Adrenal gland (tissue), 12 donors: ENCODE results near the gene CDK2AP2. TPM values are rescaled to one million over a fixed set of nuclear protein-coding genes. Genes with fewer than 3 reads are reported as not detected.

Source experiments
- DNase-seq, 7 donors: peaks; one replicate each; pipeline ENCODE4 v3.0.0-alpha.2; 2019 to 2020
- H3K27ac ChIP-seq, 5 donors: fragments of 200-600 bp; sonication (generic) in 4 of 5; 1 replicate in 3 of 5; 2 replicates in 2 of 5; pipeline versions ENCODE4 v1.5.1 to v1.8.0; 2016 to 2020; ENCODE audit warnings: mild to moderate bottlenecking in 1 of 5
- H3K27me3 ChIP-seq: fragments of 200-600 bp; 2 replicates; pipeline ENCODE4 v1.8.0; 2021
- H3K36me3 ChIP-seq, 2 donors: fragments of 200-600 bp; replicated peaks in 1 of 2; 1 replicate in 1 of 2; 2 replicates in 1 of 2; pipeline versions ENCODE4 v1.5.1 to v1.8.0; 2018 to 2022
- H3K4me1 ChIP-seq, 2 donors: fragments of 200-600 bp; replicated peaks in 1 of 2; 1 replicate in 1 of 2; 2 replicates in 1 of 2; pipeline versions ENCODE4 v1.5.1 to v1.8.0; 2018 to 2021
- H3K4me3 ChIP-seq, 4 donors: fragments of 200-600 bp; sonication (generic) in 3 of 4; one replicate each; pipeline ENCODE4 v1.5.1; 2016 to 2018
- H3K9me3 ChIP-seq, 3 donors: fragments of 200-600 bp; sonication (generic) in 1 of 3; replicated peaks in 1 of 3; 1 replicate in 2 of 3; 2 replicates in 1 of 3; pipeline versions ENCODE4 v1.5.1 to v1.8.0; 2016 to 2021
- CTCF ChIP-seq, 6 experiments: fragments of 450-650 bp in 4 of 6; fragments of 200-600 bp in 2 of 6; sonication (generic) in 1 of 6; IDR thresholded peaks; 1 replicate in 5 of 6; 2 replicates in 1 of 6; pipeline versions ENCODE4 v1.5.1 to v1.8.0; 2016 to 2021; ENCODE audit warnings: antibody characterized with exemption in 6 of 6, mild to moderate bottlenecking in 2 of 6, moderate library complexity in 1 of 6
- POLR2A ChIP-seq, 2 donors: fragments of 450-650 bp; IDR thresholded peaks; one replicate each; pipeline ENCODE4 v1.6.1; 2017; ENCODE audit warnings: antibody characterized with exemption in 2 of 2, mild to moderate bottlenecking in 2 of 2, moderate library complexity in 1 of 2
- WGBS, 4 donors: extraction: QIAGEN DNeasy Blood & Tissue Kit in 2 of 4; methylation state at CpG; one replicate each; pipeline versions ENCODE4 v1.1.5 to v1.1.7; 2013 to 2017; 5-methylcytosine and 5-hydroxymethylcytosine counted together
- intact Hi-C, 2 donors: fragments of 100-400 bp; cut with DNase I; formaldehyde crosslinking; loops; one replicate each; pipeline versions ENCODE4 v1.14.1 to v1.15.0; 2022 to 2023
- polyA plus RNA-seq, 3 donors: library from polyadenylated mRNA; stranded (reverse); fragments of 200-250 nt in 2 of 3; fragments of 350-450 nt in 1 of 3; fragmentation: Illumina TruSeq in 1 of 3; extraction: RNeasy Lipid Tissue Mini Kit (QIAGEN cat#74804) in 1 of 3; gene quantifications; one replicate each; pipeline ENCODE4 v1.2.3, GENCODE V29; 2013 to 2014
- total RNA-seq, 9 donors: library from RNA; depleted of rRNA in 4 of 9; stranded (reverse); fragments of >200 nt in 4 of 9; fragments of 120-200 nt in 1 of 9; fragmentation: NEBNext Ultra II Directional in 1 of 9; extraction: Animal tissue kit (Norgen Biotek cat#: 25700) in 1 of 9; gene quantifications; one replicate each; pipeline versions ENCODE4 v1.1.0 to v1.2.4, GENCODE V29; 2013 to 2023
- donor health status: healthy with polysubstance abuse.
- donor health status: Bipolar disorder and iron deficiency.
- donor health status: DM: yes; HTN: yes; CAD: no.
- donor health status: DM: no; HTN: no; CAD: no.
- donor health status: DM: no; HTN: no; CAD: no.
- donor health status: DM: yes; HTN: yes; CAD: no.

The CDK2AP2 gene
- total and polyA plus RNA-seq, 12 donors, result 34.0 to 218 (median 58.8) TPM

- intact Hi-C loops, result no loop called here
- Histone ChIP-seq H3K4me3 (no peak overlapping the region), H3K4me1 (no peaks in the 10 kb centered on the region), H3K27me3 (no peaks in the 10 kb centered on the region), H3K9me3 (peaks cover 0 to 4% (median 0%) of the 10 kb centered on the region in 3 donors), H3K27ac (no peak overlapping the region), H3K36me3 (no peaks in the 10 kb centered on the region)
- TF ChIP-seq POLR2A (IDR thresholded peaks at IDR 0.05), result no peak
- no peak for TF ChIP-seq CTCF (IDR thresholded peaks at IDR 0.05)
- no peak for DNase-seq
- WGBS, 4 donors, result 80 to 88% (median 83%) methylated on average over 4 of the region's 4 CpGs
Observed at GRCh38 chr11:67539550-67539949, 31.6 kb upstream of the CDK2AP2 start.

- 88 to 91% (median 90%) methylated on average over 6 to 10 of the region's 10 CpGs for WGBS, 4 donors
- H3K27me3 ChIP-seq, result no peaks in the 10 kb centered on the region
- DNase-seq, result no peak
- intact Hi-C loops, result no loop called here
- H3K27ac ChIP-seq, result no peak overlapping the region
- H3K36me3 ChIP-seq, result no peaks in the 10 kb centered on the region
- H3K9me3 ChIP-seq, result peaks cover 0 to 7% (median 0%) of the 10 kb centered on the region in 3 donors
- TF ChIP-seq CTCF (IDR thresholded peaks at IDR 0.05), result no peak
- TF ChIP-seq POLR2A (IDR thresholded peaks at IDR 0.05), result no peak
- H3K4me1 ChIP-seq, result no peaks in the 10 kb centered on the region
- H3K4me3 ChIP-seq, result no peak overlapping the region
Observed at GRCh38 chr11:67538823-67539505, 31.0 kb upstream of the CDK2AP2 start.

DNA sequence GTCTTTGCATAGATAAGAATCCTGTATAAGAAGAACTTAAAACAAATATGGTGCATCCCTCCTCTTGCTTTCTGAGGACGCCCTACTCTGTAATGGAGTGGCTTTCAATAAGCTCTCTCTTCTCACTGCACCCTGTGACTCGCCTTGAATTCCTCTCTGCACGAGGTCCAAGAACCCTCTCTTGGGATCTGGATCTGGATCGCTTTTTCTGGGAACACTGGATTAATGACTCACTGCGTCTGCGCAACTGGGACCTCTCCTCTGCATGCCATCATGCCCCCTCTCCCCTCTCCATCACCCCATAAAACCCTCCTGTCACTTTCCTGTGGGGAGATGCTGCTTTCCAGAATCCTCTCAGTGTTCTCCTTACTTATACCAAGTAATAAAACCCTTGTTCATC, 30.3 kb upstream of the CDK2AP2 start:
- 71 to 83% (median 77%) methylated on average over 6 of the region's 6 CpGs for WGBS, 4 donors
- no peak for TF ChIP-seq CTCF (IDR thresholded peaks at IDR 0.05)
- no peak for DNase-seq
- no peaks in the 10 kb centered on the region for H3K27me3 ChIP-seq
- no peak overlapping the region for H3K27ac ChIP-seq
- H3K4me3 ChIP-seq, result no peak overlapping the region
- intact Hi-C loops, result no loop called here
- no peaks in the 10 kb centered on the region for H3K36me3 ChIP-seq
- no peaks in the 10 kb centered on the region for H3K4me1 ChIP-seq
- peaks cover 0 to 7% (median 0%) of the 10 kb centered on the region in 3 donors for H3K9me3 ChIP-seq

GRCh38 chr11:67535561-67535960, 27.6 kb upstream of the CDK2AP2 start:
- WGBS, 4 donors, result 73 to 91% (median 85%) methylated on average over 1 of the region's 1 CpG
- DNase-seq, result no peak
- Histone ChIP-seq H3K4me3 (no peak overlapping the region), H3K9me3 (peaks cover 0 to 7% (median 0%) of the 10 kb centered on the region in 3 donors), H3K27ac (no peak overlapping the region), H3K4me1 (peaks cover 7% of the 10 kb centered on the region in 2 donors), H3K36me3 (no peaks in the 10 kb centered on the region), H3K27me3 (no peaks in the 10 kb centered on the region)
- intact Hi-C loops, result no loop called here
- no peak for TF ChIP-seq CTCF (IDR thresholded peaks at IDR 0.05)
- TF ChIP-seq POLR2A (IDR thresholded peaks at IDR 0.05), result no peak
